22Rv1 (cell line): Measurements from ENCODE around the gene UCP2.
"Not testable (repeated sequence)": the region's sequence is repeated elsewhere in the genome, so short reads cannot be mapped to it uniquely, and the experiment has no call there.

Experiments
- H3K27ac ChIP-seq: fragments of 450-650 bp; 2 replicates; pipeline ENCODE4 v1.5.1; 2017
- ZFX ChIP-seq: fragments of 450-650 bp; IDR thresholded peaks from 2 replicates; pipeline ENCODE4 v1.6.1; 2017; ENCODE audit warnings: antibody characterized with exemption, borderline replicate concordance
- TF ChIP-seq, protein P1 (sequence below): fragments of 450-650 bp; IDR thresholded peaks from 2 replicates; pipeline ENCODE4 v1.5.1; 2017; ENCODE audit warnings: mild to moderate bottlenecking

Gene UCP2

DNA sequence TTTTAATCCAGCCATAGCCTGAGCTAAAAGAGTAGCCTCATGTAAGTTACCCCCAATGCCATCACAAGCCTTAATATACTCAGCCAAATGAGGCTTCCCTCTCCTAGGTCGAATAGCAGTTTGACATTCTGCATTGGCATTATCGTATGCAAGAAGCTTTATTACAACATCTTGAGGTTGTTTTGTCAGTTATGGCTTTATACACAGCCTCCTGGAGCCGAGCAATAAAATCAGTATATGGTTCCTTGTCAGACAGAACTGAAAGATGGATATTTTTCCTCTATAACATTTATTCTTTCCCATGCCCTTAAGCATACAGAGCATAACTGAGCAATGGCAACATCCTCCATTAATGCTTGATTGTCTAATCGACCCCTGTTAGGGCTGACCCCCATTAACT, 37.2 kb downstream of the UCP2 start:
- TF ChIP-seq, protein P1, sequence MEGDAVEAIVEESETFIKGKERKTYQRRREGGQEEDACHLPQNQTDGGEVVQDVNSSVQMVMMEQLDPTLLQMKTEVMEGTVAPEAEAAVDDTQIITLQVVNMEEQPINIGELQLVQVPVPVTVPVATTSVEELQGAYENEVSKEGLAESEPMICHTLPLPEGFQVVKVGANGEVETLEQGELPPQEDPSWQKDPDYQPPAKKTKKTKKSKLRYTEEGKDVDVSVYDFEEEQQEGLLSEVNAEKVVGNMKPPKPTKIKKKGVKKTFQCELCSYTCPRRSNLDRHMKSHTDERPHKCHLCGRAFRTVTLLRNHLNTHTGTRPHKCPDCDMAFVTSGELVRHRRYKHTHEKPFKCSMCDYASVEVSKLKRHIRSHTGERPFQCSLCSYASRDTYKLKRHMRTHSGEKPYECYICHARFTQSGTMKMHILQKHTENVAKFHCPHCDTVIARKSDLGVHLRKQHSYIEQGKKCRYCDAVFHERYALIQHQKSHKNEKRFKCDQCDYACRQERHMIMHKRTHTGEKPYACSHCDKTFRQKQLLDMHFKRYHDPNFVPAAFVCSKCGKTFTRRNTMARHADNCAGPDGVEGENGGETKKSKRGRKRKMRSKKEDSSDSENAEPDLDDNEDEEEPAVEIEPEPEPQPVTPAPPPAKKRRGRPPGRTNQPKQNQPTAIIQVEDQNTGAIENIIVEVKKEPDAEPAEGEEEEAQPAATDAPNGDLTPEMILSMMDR: no peak
- no peak for TF ChIP-seq ZFX
- no peak overlapping the region for H3K27ac ChIP-seq

DNA sequence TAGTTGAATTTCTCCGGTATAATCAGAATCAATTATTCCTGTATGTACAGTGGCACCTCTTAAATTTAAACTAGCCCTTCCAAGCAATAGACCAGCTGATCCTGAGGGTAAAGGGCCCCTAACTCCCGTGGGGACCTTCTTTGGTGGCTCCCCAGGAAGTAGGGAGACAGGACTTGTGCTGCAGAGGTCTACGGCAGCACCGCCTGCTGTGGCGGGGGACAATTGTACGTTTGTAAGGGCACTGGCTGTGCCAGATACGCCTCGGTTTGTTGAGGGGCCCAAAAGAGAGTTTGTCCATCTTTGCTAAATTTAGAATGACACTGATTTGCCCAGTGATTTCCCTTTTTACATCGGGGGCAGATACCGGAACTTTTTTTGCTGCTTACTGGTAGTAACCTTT, 37.7 kb downstream of the UCP2 start:
- TF ChIP-seq ZFX: no peak
- TF ChIP-seq, protein P1: no peak
- H3K27ac ChIP-seq: no peak overlapping the region

DNA sequence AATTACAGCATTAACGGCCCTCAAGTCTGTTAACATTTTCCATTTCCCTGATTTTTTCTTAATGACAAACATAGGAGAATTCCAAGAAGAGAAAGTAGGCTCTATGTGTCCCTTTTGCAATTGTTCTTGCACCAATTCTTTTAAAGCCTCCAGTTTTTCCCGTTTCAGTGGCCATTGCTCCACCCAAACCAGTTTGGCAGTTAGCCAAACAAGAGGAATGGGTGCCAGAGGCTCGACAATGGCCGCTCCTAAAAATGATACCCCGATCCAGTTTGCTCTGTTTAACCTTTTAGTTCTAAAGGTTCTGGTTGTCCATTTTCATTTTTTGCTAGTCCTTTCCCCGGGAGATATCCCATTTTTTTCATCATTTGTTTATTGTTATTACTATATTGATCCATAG, 38.6 kb downstream of the UCP2 start:
- TF ChIP-seq ZFX: no peak
- TF ChIP-seq, protein P1: no peak
- no peak overlapping the region for H3K27ac ChIP-seq

DNA sequence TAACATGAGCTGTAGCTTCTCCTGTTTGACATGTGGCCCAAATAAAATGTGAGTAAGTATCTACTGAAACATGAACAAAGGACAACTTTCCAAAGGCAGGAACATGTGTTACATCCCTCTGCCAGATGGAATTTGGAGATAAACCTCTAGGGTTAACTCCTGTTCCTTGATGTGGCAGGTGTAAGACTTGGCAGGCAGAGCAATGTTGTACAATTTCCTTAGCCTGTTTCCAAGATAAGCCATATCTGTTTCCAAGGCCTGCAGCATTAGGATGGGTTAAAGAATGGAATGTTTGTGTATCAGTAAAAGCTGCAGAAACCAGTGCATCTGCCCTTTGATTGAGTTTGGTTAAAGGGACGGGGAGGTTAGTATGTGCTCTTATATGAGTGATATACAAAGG, 40.6 kb downstream of the UCP2 start:
- TF ChIP-seq ZFX: no peak
- TF ChIP-seq, protein P1: no peak
- no peak overlapping the region for H3K27ac ChIP-seq

DNA sequence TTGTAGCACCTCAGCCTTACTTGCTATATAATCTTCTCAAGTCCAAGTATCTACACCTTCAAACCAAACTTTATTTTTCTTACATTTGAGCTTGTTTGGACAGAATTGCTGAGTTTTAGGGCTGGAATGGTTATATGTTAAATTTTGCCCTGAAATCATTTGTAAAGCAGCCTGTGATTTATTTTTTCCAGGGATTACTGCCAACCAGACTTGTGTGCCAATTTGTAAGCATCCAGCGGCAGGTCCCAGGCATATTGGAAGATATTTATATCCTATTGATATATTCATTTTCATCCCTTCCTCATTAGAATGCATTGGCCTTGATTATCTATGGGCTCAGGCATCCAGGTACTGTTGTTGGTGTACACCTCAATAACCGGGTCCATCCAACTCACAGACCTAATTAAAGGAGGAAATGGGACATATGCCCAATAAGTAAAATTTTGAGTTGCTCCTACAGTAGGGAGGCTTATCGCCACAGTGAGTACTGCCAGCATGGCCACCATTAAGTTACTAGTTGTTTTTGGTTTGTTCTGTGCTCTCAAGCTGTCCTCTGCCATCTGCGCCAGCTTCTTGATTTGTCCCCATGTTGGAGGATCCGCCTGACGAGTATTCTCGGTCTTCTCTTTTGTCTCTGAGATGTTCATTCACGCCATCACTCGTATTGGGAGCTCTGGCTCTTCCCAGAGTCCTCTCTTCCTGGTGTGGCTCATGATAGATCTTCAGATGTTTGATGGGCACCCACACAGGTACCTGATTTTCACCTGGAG, 41.7 kb downstream of the UCP2 start:
- TF ChIP-seq, protein P1: no peak
- no peak for TF ChIP-seq ZFX
- H3K27ac ChIP-seq: no peak overlapping the region

DNA sequence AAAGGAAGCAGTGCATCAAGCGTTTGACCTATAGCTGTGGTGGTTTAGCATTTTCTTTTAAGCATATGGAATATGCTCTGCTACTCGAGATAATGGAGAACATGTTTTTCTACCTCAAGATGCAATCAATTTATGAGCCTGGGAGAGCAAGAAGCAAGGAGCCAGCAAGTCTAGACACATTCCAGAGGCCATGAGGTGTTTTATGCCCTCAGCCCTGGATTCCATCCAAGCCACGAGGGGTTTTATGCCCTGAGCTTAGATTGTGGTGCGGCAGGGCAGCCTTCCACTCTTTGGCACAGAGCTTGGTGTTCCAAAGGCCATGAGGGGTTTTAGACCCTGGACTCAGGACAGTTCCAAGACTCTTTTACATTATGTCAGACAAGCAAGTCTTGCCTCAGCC, 43.5 kb downstream of the UCP2 start:
- H3K27ac ChIP-seq: no peak overlapping the region
- TF ChIP-seq ZFX: no peak
- TF ChIP-seq, protein P1: no peak

DNA sequence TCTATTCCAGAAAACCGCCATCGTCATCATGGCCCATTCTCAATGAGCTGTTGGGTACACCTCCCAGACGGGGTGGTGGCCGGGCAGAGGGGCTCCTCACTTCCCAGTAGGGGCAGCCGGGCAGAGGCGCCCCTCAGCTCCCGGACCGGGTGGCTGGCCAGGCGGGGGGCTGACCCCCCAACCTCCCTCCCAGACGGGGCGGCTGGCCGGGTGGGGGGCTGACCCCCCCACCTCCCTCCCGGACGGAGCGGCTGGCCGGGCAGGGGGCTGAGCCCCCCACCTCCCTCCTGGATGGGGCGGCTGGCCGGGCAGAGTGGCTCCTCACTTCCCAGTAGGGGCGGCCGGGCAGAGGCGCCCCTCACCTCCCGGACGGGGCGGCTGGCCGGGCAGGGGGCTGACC, 46.6 kb downstream of the UCP2 start:
- not testable (repeated sequence) for H3K27ac ChIP-seq

DNA sequence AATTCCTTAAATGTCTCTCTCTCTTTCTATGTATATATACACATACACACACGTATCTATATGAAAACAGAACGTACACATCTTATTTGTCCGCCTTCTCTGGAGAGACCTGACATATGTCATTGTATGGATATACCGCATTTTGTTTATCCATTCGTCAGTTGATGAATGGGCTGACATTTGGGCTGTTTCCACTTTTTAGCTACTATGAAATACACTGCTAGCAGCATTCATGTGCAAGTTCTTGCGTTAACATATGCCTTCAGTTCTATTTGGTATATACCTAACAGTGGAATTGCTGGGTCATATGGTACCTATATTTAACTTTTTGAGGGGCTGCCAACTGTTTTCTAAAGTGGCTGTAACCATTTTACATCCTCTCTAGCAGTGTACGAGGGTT, 49.9 kb downstream of the UCP2 start:
- TF ChIP-seq, protein P1: no peak
- no peak for TF ChIP-seq ZFX
- H3K27ac ChIP-seq: no peak overlapping the region
